Ishikawa (cell line): Measurements from ENCODE around the gene LURAP1L.

Source experiments
- CEBPB ChIP-seq: IDR thresholded peaks from 2 replicates; pipeline ENCODE4 v1.6.1; 2012
- CREB1 ChIP-seq: IDR thresholded peaks from 2 replicates; pipeline ENCODE4 v1.6.1; 2012; ENCODE audit warnings: low read depth
- EGR1 ChIP-seq: IDR thresholded peaks from 2 replicates; pipeline ENCODE4 v1.6.1; 2012
- EP300 ChIP-seq: IDR thresholded peaks from 2 replicates; pipeline ENCODE4 v1.6.1; 2012; ENCODE audit warnings: borderline replicate concordance
- FOXM1 ChIP-seq: IDR thresholded peaks from 2 replicates; pipeline ENCODE4 v1.6.1; 2012; ENCODE audit warnings: low read depth, borderline replicate concordance
- MAX ChIP-seq: IDR thresholded peaks from 2 replicates; pipeline ENCODE4 v1.6.1; 2012
- NFIC ChIP-seq: IDR thresholded peaks from 2 replicates; pipeline ENCODE4 v1.6.1; 2012
- RAD21 ChIP-seq: IDR thresholded peaks from 2 replicates; pipeline ENCODE4 v1.6.1; 2012; ENCODE audit warnings: low read depth
- REST ChIP-seq: IDR thresholded peaks from 2 replicates; pipeline ENCODE4 v1.6.1; 2012; ENCODE audit warnings: low read depth, mild to moderate bottlenecking
- TAF1 ChIP-seq: IDR thresholded peaks from 2 replicates; pipeline ENCODE4 v1.6.1; 2012; ENCODE audit warnings: low read depth, mild to moderate bottlenecking
- TCF12 ChIP-seq: IDR thresholded peaks from 2 replicates; pipeline ENCODE4 v1.6.1; 2012; ENCODE audit warnings: low read depth
- TEAD4 ChIP-seq: IDR thresholded peaks from 2 replicates; pipeline ENCODE4 v1.6.1; 2012
- USF1 ChIP-seq: IDR thresholded peaks from 2 replicates; pipeline ENCODE4 v1.6.1; 2012
- YY1 ChIP-seq: IDR thresholded peaks from 2 replicates; pipeline ENCODE4 v1.6.1; 2012; ENCODE audit warnings: low read depth
- ZBTB7A ChIP-seq: IDR thresholded peaks from 2 replicates; pipeline ENCODE4 v1.6.1; 2012; ENCODE audit warnings: low read depth

The LURAP1L gene

GRCh38 chr9:12765088-12765798, 9.6 kb upstream of the LURAP1L start:
- TF ChIP-seq REST (no peak), EP300 (no peak), TCF12 (no peak), CREB1 (no peak), NFIC (no peak), EGR1 (no peak), YY1 (no peak), ZBTB7A (no peak), TAF1 (no peak), RAD21 (no peak), USF1 (no peak), MAX (no peak), CEBPB (no peak), FOXM1 (no peak), TEAD4 (no peak)

- TF ChIP-seq TEAD4 (no peak), CEBPB (no peak), CREB1 (no peak), EP300 (no peak), REST (no peak), MAX (no peak), ZBTB7A (no peak)
Observed at GRCh38 chr9:12766357-12766756, 8.5 kb upstream of the LURAP1L start.

- TF ChIP-seq TCF12 = no peak
- no peak for TF ChIP-seq NFIC
- TF ChIP-seq TEAD4 = no peak
- no peak for TF ChIP-seq RAD21
- no peak for TF ChIP-seq CEBPB
- no peak for TF ChIP-seq EGR1
- no peak for TF ChIP-seq REST
- TF ChIP-seq TAF1 = no peak
- TF ChIP-seq EP300 = no peak
- TF ChIP-seq MAX = no peak
- no peak for TF ChIP-seq YY1
- no peak for TF ChIP-seq CREB1
- no peak for TF ChIP-seq FOXM1
- no peak for TF ChIP-seq USF1
Observed at GRCh38 chr9:12770261-12770660, 4.6 kb upstream of the LURAP1L start.

GRCh38 chr9:12771891-12772290, 2.9 kb upstream of the LURAP1L start:
- no peak for TF ChIP-seq USF1
- no peak for TF ChIP-seq TCF12
- TF ChIP-seq EGR1 = no peak
- TF ChIP-seq TAF1 = no peak
- TF ChIP-seq YY1 = no peak
- TF ChIP-seq CEBPB = no peak
- TF ChIP-seq NFIC = no peak
- TF ChIP-seq CREB1 = no peak
- no peak for TF ChIP-seq MAX
- TF ChIP-seq EP300 = no peak
- no peak for TF ChIP-seq RAD21
- no peak for TF ChIP-seq REST
- no peak for TF ChIP-seq FOXM1
- TF ChIP-seq TEAD4 = no peak
